ENCODE measurements around the gene DCAF8.

Gene DCAF8

GRCh38 chr1:160194737-160195059 is 67.7 kb downstream of the DCAF8 start:
- TF ChIP-seq POLR2AphosphoS5 (IDR thresholded peaks at IDR 0.05; ENCODE audit: low read depth) (no peak), GABPA (IDR thresholded peaks at IDR 0.05; ENCODE audit: low read depth) (no peak), SPI1 (IDR thresholded peaks at IDR 0.05; ENCODE audit: borderline replicate concordance, low read depth) (no peak), CTCF (IDR thresholded peaks at IDR 0.05; ENCODE audit: insufficient read depth, low read length) (no peak), REST (IDR thresholded peaks at IDR 0.05; ENCODE audit: insufficient replicate concordance, low read depth) (no peak)
- Histone ChIP-seq H3K4me3 (replicated peaks; ENCODE audit: insufficient read depth, low read length) (no peak overlapping the region), H3K27me3 (ENCODE audit: insufficient read depth, poor library complexity, severe bottlenecking) (no peaks in the 10 kb centered on the region), H3K27ac (replicated peaks) (no peak overlapping the region)
- no peak for DNase-seq (ENCODE audit: low read depth in 1 of 2, low spot score in 1 of 2)

- Histone ChIP-seq H3K27me3 (ENCODE audit: insufficient read depth, poor library complexity, severe bottlenecking) (no peaks in the 10 kb centered on the region), H3K4me3 (replicated peaks; ENCODE audit: insufficient read depth, low read length) (no peak overlapping the region), H3K27ac (replicated peaks) (no peak overlapping the region)
- TF ChIP-seq GABPA (IDR thresholded peaks at IDR 0.05; ENCODE audit: low read depth) (no peak), POLR2AphosphoS5 (IDR thresholded peaks at IDR 0.05; ENCODE audit: low read depth) (no peak), SPI1 (IDR thresholded peaks at IDR 0.05; ENCODE audit: borderline replicate concordance, low read depth) (no peak), CTCF (IDR thresholded peaks at IDR 0.05; ENCODE audit: insufficient read depth, low read length) (no peak), REST (IDR thresholded peaks at IDR 0.05; ENCODE audit: insufficient replicate concordance, low read depth) (no peak)
- no peak for DNase-seq (ENCODE audit: low read depth in 1 of 2, low spot score in 1 of 2)
Observed at GRCh38 chr1:160193832-160194736, 68.3 kb downstream of the DCAF8 start.

GRCh38 chr1:160193091-160193819 is 69.1 kb downstream of the DCAF8 start:
- H3K27me3 ChIP-seq (ENCODE audit: insufficient read depth, poor library complexity, severe bottlenecking): no peaks in the 10 kb centered on the region
- peak; percentile 64 to 70 for DNase-seq (ENCODE audit: low read depth in 1 of 2, low spot score in 1 of 2)
- no peak overlapping the region for H3K27ac ChIP-seq (replicated peaks)
- TF ChIP-seq GABPA (IDR thresholded peaks at IDR 0.05; ENCODE audit: low read depth): no peak
- TF ChIP-seq SPI1 (IDR thresholded peaks at IDR 0.05; ENCODE audit: borderline replicate concordance, low read depth): no peak
- TF ChIP-seq CTCF (IDR thresholded peaks at IDR 0.05; ENCODE audit: insufficient read depth, low read length): peak; percentile 93
- H3K4me3 ChIP-seq (replicated peaks; ENCODE audit: insufficient read depth, low read length): no peak overlapping the region

Data from HL-60 (cell line).